Activated T-cell treated with anti-CD3 and anti-CD28 coated beads, Interleukin-2, amount 50 U/mL, for 72 hours (primary cell): Measurements from ENCODE around the gene UBTD1. TPM values are rescaled to one million over a fixed set of nuclear protein-coding genes. Genes with fewer than 3 reads are reported as not detected.

Experiments
- ATAC-seq, 2 donors: fragments of 150-1000 bp; cut with Tn5 transposase; replicated peaks in 1 of 2; 2 replicates each; pipeline ENCODE4 v1.10.0; 2021; ENCODE audit warnings: moderate library complexity in 2 of 2, mild to moderate bottlenecking in 1 of 2
- DNase-seq, 2 donors: peaks; one replicate each; pipeline ENCODE4 v3.0.0; 2021 to 2022; ENCODE audit warnings: mixed read lengths in 1 of 2
- H3K27ac Mint-ChIP-seq: one replicate; pipeline ENCODE4 v1.8.0; 2022; ENCODE audit warnings: mild to moderate bottlenecking, moderate library complexity, mixed read lengths
- H3K27me3 Mint-ChIP-seq: one replicate; pipeline ENCODE4 v1.8.0; 2022; ENCODE audit warnings: low read depth, mixed read lengths
- H3K36me3 Mint-ChIP-seq, 2 donors: one replicate each; pipeline ENCODE4 v1.8.0; 2022; ENCODE audit warnings: mixed read lengths in 2 of 2, mild to moderate bottlenecking in 1 of 2; ENCODE audit not compliant: insufficient read depth in 2 of 2
- H3K4me1 Mint-ChIP-seq: one replicate; pipeline ENCODE4 v1.8.0; 2022; ENCODE audit warnings: low read depth, mixed read lengths
- H3K4me3 Mint-ChIP-seq, 2 donors: one replicate each; pipeline ENCODE4 v1.8.0; 2022; ENCODE audit warnings: mild to moderate bottlenecking in 2 of 2, mixed read lengths in 2 of 2, moderate library complexity in 2 of 2
- H3K9me3 Mint-ChIP-seq, 2 donors: one replicate each; pipeline ENCODE4 v1.8.0; 2022; ENCODE audit warnings: mixed read lengths in 2 of 2
- total RNA-seq, 2 donors: library from RNA; stranded (reverse); gene quantifications; one replicate each; pipeline ENCODE4 v1.2.3, GENCODE V29; 2022

UBTD1 gene
- total RNA-seq, 2 donors from 2014 or later = 3.7 to 4.1 TPM

- Mint-ChIP-seq H3K27ac (no peak overlapping the region), H3K4me1 (no peaks in the 10 kb centered on the region), H3K36me3 (no peaks in the 10 kb centered on the region), H3K4me3 (no peak overlapping the region), H3K9me3 (no peaks in the 10 kb centered on the region), H3K27me3 (no peaks in the 10 kb centered on the region)
- ATAC-seq (no peak), DNase-seq (no peak)
Measured at GRCh38 chr10:97509120-97509680, 10.5 kb downstream of the UBTD1 start.

GRCh38 chr10:97510686-97511085, 12.0 kb downstream of the UBTD1 start:
- Mint-ChIP-seq H3K9me3 (no peaks in the 10 kb centered on the region), H3K4me1 (no peaks in the 10 kb centered on the region), H3K36me3 (no peaks in the 10 kb centered on the region), H3K27me3 (no peaks in the 10 kb centered on the region), H3K4me3 (no peak overlapping the region), H3K27ac (no peak overlapping the region)
- DNase-seq (no peak), ATAC-seq (no peak)

GRCh38 chr10:97511711-97512440, 13.2 kb downstream of the UBTD1 start:
- Mint-ChIP-seq H3K4me3 (no peak overlapping the region), H3K27me3 (no peaks in the 10 kb centered on the region), H3K9me3 (no peaks in the 10 kb centered on the region), H3K4me1 (no peaks in the 10 kb centered on the region), H3K36me3 (no peaks in the 10 kb centered on the region), H3K27ac (no peak overlapping the region)
- DNase-seq = no peak
- no peak for ATAC-seq

GRCh38 chr10:97512993-97513392, 14.3 kb downstream of the UBTD1 start:
- no peak for ATAC-seq
- Mint-ChIP-seq H3K4me3 (no peak overlapping the region), H3K27me3 (no peaks in the 10 kb centered on the region), H3K4me1 (no peaks in the 10 kb centered on the region), H3K9me3 (no peaks in the 10 kb centered on the region), H3K27ac (no peak overlapping the region), H3K36me3 (no peaks in the 10 kb centered on the region)
- no peak for DNase-seq

GRCh38 chr10:97514344-97514743, 15.6 kb downstream of the UBTD1 start:
- H3K4me3 Mint-ChIP-seq = no peak overlapping the region
- no peaks in the 10 kb centered on the region for H3K4me1 Mint-ChIP-seq
- H3K27ac Mint-ChIP-seq = no peak overlapping the region
- no peaks in the 10 kb centered on the region for H3K27me3 Mint-ChIP-seq
- ATAC-seq (no peak), DNase-seq (no peak)
- H3K9me3 Mint-ChIP-seq = no peaks in the 10 kb centered on the region
- H3K36me3 Mint-ChIP-seq = no peaks in the 10 kb centered on the region

- ATAC-seq (no peak), DNase-seq (no peak)
- Mint-ChIP-seq H3K9me3 (no peaks in the 10 kb centered on the region), H3K4me1 (no peaks in the 10 kb centered on the region), H3K27ac (no peak overlapping the region), H3K27me3 (no peaks in the 10 kb centered on the region), H3K4me3 (no peak overlapping the region), H3K36me3 (no peaks in the 10 kb centered on the region)
Measured at GRCh38 chr10:97515271-97515978, 16.7 kb downstream of the UBTD1 start.

- Mint-ChIP-seq H3K27me3 (no peaks in the 10 kb centered on the region), H3K9me3 (no peaks in the 10 kb centered on the region), H3K4me3 (no peak overlapping the region), H3K4me1 (no peaks in the 10 kb centered on the region), H3K36me3 (no peaks in the 10 kb centered on the region), H3K27ac (no peak overlapping the region)
- DNase-seq (no peak), ATAC-seq (no peak)
Measured at GRCh38 chr10:97517096-97517750, 18.5 kb downstream of the UBTD1 start.

- no peak for ATAC-seq
- H3K9me3 Mint-ChIP-seq = no peaks in the 10 kb centered on the region
- no peaks in the 10 kb centered on the region for H3K4me1 Mint-ChIP-seq
- DNase-seq = no peak
- no peak overlapping the region for H3K27ac Mint-ChIP-seq
- no peaks in the 10 kb centered on the region for H3K36me3 Mint-ChIP-seq
- H3K4me3 Mint-ChIP-seq = no peak overlapping the region
- peaks cover 4% of the 10 kb centered on the region for H3K27me3 Mint-ChIP-seq
Measured at GRCh38 chr10:97517778-97518300, 19.1 kb downstream of the UBTD1 start.

- no peaks in the 10 kb centered on the region for H3K9me3 Mint-ChIP-seq
- H3K27me3 Mint-ChIP-seq = peaks cover 7% of the 10 kb centered on the region
- no peak overlapping the region for H3K27ac Mint-ChIP-seq
- no peak overlapping the region for H3K4me3 Mint-ChIP-seq
- H3K36me3 Mint-ChIP-seq = no peaks in the 10 kb centered on the region
- ATAC-seq = no peak
- H3K4me1 Mint-ChIP-seq = no peaks in the 10 kb centered on the region
- DNase-seq = no peak
Measured at GRCh38 chr10:97518301-97519043, 19.7 kb downstream of the UBTD1 start.

GRCh38 chr10:97519342-97519741, 20.6 kb downstream of the UBTD1 start:
- ATAC-seq = no peak
- H3K36me3 Mint-ChIP-seq = no peaks in the 10 kb centered on the region
- no peak overlapping the region for H3K4me3 Mint-ChIP-seq
- peaks cover 7% of the 10 kb centered on the region for H3K27me3 Mint-ChIP-seq
- H3K27ac Mint-ChIP-seq = no peak overlapping the region
- no peak for DNase-seq
- no peaks in the 10 kb centered on the region for H3K9me3 Mint-ChIP-seq
- H3K4me1 Mint-ChIP-seq = no peaks in the 10 kb centered on the region

- Mint-ChIP-seq H3K36me3 (no peaks in the 10 kb centered on the region), H3K9me3 (no peaks in the 10 kb centered on the region), H3K4me3 (no peak overlapping the region), H3K4me1 (no peaks in the 10 kb centered on the region), H3K27me3 (peaks cover 7% of the 10 kb centered on the region), H3K27ac (no peak overlapping the region)
- no peak for ATAC-seq
- no peak for DNase-seq
Measured at GRCh38 chr10:97520520-97520919, 21.8 kb downstream of the UBTD1 start.

GRCh38 chr10:97520978-97521761, 22.4 kb downstream of the UBTD1 start:
- H3K36me3 Mint-ChIP-seq = no peaks in the 10 kb centered on the region
- H3K9me3 Mint-ChIP-seq = no peaks in the 10 kb centered on the region
- DNase-seq = no peak
- H3K27me3 Mint-ChIP-seq = peaks cover 7% of the 10 kb centered on the region
- H3K4me1 Mint-ChIP-seq = no peaks in the 10 kb centered on the region
- no peak for ATAC-seq
- no peak overlapping the region for H3K4me3 Mint-ChIP-seq
- no peak overlapping the region for H3K27ac Mint-ChIP-seq
